OCI-LY1 (cell line): Measurements from ENCODE around the gene SALL1.

ENCODE experiments used
- H2AFZ ChIP-seq: fragments of 200-600 bp; sonication (generic), shearing (Covaris generic); 2 replicates; pipeline ENCODE4 v1.6.0; 2014; ENCODE audit warnings: antibody characterized with exemption, mild to moderate bottlenecking, low read length
- H3F3A ChIP-seq: fragments of 200-600 bp; sonication (generic), shearing (Covaris generic); 2 replicates; pipeline ENCODE4 v1.6.0; 2014; ENCODE audit warnings: mild to moderate bottlenecking, antibody characterized with exemption, low read length, moderate library complexity; ENCODE audit not compliant: insufficient read depth
- H3K27ac ChIP-seq: fragments of 200-600 bp; sonication (generic); 2 replicates; pipeline ENCODE4 v1.5.1; 2014; ENCODE audit warnings: low read length, mixed run types, mild to moderate bottlenecking, low read depth; ENCODE audit not compliant: poor library complexity, severe bottlenecking
- H3K27me3 ChIP-seq: fragments of 200-600 bp; sonication (generic); 2 replicates; pipeline ENCODE4 v1.6.0; 2014; ENCODE audit warnings: antibody characterized with exemption, mild to moderate bottlenecking, low read length, moderate library complexity; ENCODE audit not compliant: insufficient read depth
- H3K36me3 ChIP-seq: fragments of 200-600 bp; sonication (generic); 2 replicates; pipeline ENCODE4 v1.6.1; 2014; ENCODE audit warnings: mild to moderate bottlenecking, antibody characterized with exemption, low read length, moderate library complexity, mixed read lengths; ENCODE audit not compliant: insufficient read depth
- H3K4me1 ChIP-seq: fragments of 200-600 bp; sonication (generic); 2 replicates; pipeline ENCODE4 v1.5.1; 2014; ENCODE audit warnings: mild to moderate bottlenecking, low read length, moderate library complexity; ENCODE audit not compliant: insufficient read depth, severe bottlenecking
- H3K4me2 ChIP-seq: fragments of 200-600 bp; sonication (generic), shearing (Covaris generic); 2 replicates; pipeline ENCODE4 v1.6.1; 2014; ENCODE audit warnings: low read length
- H3K4me3 ChIP-seq: fragments of 200-600 bp; sonication (generic); 2 replicates; pipeline ENCODE4 v1.5.1; 2014; ENCODE audit warnings: low read length, low read depth, mild to moderate bottlenecking, mixed read lengths; ENCODE audit not compliant: poor library complexity, severe bottlenecking
- H3K79me2 ChIP-seq: fragments of 200-600 bp; shearing (Covaris generic); 2 replicates; pipeline ENCODE4 v1.6.1; 2016; ENCODE audit warnings: mixed run types, low read length, mixed read lengths; ENCODE audit not compliant: insufficient read depth
- H3K9ac ChIP-seq: fragments of 200-600 bp; sonication (generic), shearing (Covaris generic); 2 replicates; pipeline ENCODE4 v1.6.1; 2014; ENCODE audit warnings: mild to moderate bottlenecking, low read length, mixed read lengths
- H3K9me2 ChIP-seq: fragments of 200-600 bp; sonication (generic), shearing (Covaris generic); 2 replicates; pipeline ENCODE4 v1.6.1; 2014; ENCODE audit warnings: low read depth, mild to moderate bottlenecking, low read length, mixed read lengths
- H3K9me3 ChIP-seq: fragments of 200-600 bp; shearing (Covaris generic); 2 replicates; pipeline ENCODE4 v1.6.1; 2014; ENCODE audit warnings: low read length, mixed read lengths
- H4K20me1 ChIP-seq: fragments of 200-600 bp; sonication (generic), shearing (Covaris generic); 2 replicates; pipeline ENCODE4 v1.6.0; 2016; ENCODE audit warnings: mild to moderate bottlenecking, low read length; ENCODE audit not compliant: insufficient read depth
- EZH2 ChIP-seq: fragments of 200-600 bp; sonication (generic), shearing (Covaris generic); IDR thresholded peaks from 2 replicates; pipeline ENCODE4 v1.8.0; 2017; ENCODE audit warnings: borderline replicate concordance, mixed run types, mild to moderate bottlenecking, antibody characterized with exemption, low read length, moderate library complexity, mixed read lengths
- TF ChIP-seq, protein P1 (sequence below): fragments of 200-600 bp; sonication (generic), shearing (Covaris generic); IDR thresholded peaks from 2 replicates; pipeline ENCODE4 v1.5.1; 2017; ENCODE audit warnings: mild to moderate bottlenecking, antibody characterized with exemption, low read length, moderate library complexity, mixed read lengths

Gene SALL1

DNA sequence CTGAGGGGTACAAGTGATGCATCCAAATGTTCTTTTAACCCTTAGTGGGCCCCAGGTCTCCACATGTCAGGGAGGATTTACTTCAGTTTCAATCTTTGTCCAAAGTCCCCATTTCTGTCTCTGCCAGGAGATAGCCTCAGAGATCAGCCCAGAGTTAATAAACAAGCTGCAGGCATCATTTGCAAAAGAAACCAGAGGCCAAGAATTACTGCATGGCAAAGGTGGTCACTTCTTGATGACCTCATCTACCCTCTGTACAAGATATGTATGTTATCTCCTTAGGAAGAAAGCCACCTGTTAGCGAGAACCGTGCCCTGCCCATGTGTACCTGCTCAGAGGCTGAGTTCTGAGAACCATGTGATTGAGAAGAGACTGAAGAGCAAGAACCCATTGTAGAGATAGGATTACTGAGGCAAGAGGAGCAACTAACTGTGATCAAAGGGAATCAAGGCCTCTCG is 40.3 kb downstream of the SALL1 start:
- H3K79me2 ChIP-seq: no peaks in the 10 kb centered on the region
- H4K20me1 ChIP-seq: no peaks in the 10 kb centered on the region
- no peaks in the 10 kb centered on the region for H3K4me1 ChIP-seq
- H3K4me3 ChIP-seq: no peak overlapping the region
- TF ChIP-seq, protein P1, sequence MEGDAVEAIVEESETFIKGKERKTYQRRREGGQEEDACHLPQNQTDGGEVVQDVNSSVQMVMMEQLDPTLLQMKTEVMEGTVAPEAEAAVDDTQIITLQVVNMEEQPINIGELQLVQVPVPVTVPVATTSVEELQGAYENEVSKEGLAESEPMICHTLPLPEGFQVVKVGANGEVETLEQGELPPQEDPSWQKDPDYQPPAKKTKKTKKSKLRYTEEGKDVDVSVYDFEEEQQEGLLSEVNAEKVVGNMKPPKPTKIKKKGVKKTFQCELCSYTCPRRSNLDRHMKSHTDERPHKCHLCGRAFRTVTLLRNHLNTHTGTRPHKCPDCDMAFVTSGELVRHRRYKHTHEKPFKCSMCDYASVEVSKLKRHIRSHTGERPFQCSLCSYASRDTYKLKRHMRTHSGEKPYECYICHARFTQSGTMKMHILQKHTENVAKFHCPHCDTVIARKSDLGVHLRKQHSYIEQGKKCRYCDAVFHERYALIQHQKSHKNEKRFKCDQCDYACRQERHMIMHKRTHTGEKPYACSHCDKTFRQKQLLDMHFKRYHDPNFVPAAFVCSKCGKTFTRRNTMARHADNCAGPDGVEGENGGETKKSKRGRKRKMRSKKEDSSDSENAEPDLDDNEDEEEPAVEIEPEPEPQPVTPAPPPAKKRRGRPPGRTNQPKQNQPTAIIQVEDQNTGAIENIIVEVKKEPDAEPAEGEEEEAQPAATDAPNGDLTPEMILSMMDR: no peak
- no peak for TF ChIP-seq EZH2
- H3K27me3 ChIP-seq: no peaks in the 10 kb centered on the region
- no peak overlapping the region for H3K9ac ChIP-seq
- no peaks in the 10 kb centered on the region for H3K9me3 ChIP-seq
- no peak overlapping the region for H3K4me2 ChIP-seq
- no peak overlapping the region for H3K27ac ChIP-seq
- no peaks in the 10 kb centered on the region for H3K36me3 ChIP-seq
- no peaks in the 10 kb centered on the region for H3F3A ChIP-seq
- no peak overlapping the region for H2AFZ ChIP-seq
- H3K9me2 ChIP-seq: no peaks in the 10 kb centered on the region

DNA sequence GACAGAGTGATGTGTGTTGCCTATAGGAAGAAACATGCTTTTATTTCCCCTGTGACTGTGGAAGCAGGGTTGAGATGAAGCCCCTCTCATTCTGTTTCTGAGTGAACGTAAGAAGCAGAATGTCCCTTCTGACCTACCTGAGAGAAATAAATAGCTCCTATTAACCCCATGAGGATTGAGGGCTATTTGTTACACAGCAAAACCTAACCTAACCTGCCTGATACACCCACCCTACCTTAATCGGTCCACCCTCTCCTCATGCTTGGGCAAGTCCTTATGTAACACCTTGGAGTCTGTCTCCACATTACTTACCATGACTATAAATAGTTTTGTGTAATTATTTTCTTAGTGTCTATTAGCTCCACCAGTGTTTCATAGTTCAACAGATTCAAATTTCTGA is 41.9 kb downstream of the SALL1 start:
- Histone ChIP-seq H4K20me1 (no peaks in the 10 kb centered on the region), H2AFZ (no peak overlapping the region), H3F3A (no peaks in the 10 kb centered on the region), H3K79me2 (no peaks in the 10 kb centered on the region), H3K4me2 (no peak overlapping the region), H3K4me1 (no peaks in the 10 kb centered on the region), H3K27me3 (no peaks in the 10 kb centered on the region), H3K9me3 (no peaks in the 10 kb centered on the region), H3K9ac (no peak overlapping the region), H3K36me3 (no peaks in the 10 kb centered on the region), H3K4me3 (no peak overlapping the region), H3K9me2 (no peaks in the 10 kb centered on the region), H3K27ac (no peak overlapping the region)
- TF ChIP-seq, protein P1: no peak
- TF ChIP-seq EZH2: no peak

DNA sequence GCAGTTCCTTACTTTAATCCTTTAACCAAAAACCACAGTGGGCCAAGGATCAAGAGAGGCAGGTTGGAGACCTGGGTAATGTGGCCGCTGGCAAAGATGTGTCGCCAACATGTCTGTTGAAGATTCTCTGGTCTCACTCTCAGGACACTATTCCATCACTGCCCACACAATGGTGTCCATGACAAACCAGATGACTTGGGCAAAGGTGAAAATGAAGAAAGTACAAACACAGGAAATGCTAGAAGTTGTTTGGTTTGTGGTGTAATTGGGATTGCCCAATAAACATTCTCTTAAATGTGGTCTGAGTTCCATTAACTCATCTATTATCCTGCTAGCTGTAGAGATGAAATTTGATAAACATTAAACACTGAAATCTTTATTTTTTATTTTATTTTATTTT is 43.3 kb downstream of the SALL1 start:
- Histone ChIP-seq H3K9ac (no peak overlapping the region), H2AFZ (no peak overlapping the region), H4K20me1 (no peaks in the 10 kb centered on the region), H3K79me2 (no peaks in the 10 kb centered on the region), H3F3A (no peaks in the 10 kb centered on the region), H3K36me3 (no peaks in the 10 kb centered on the region), H3K9me3 (no peaks in the 10 kb centered on the region), H3K9me2 (no peaks in the 10 kb centered on the region), H3K27me3 (no peaks in the 10 kb centered on the region), H3K4me2 (no peak overlapping the region), H3K27ac (no peak overlapping the region), H3K4me1 (no peaks in the 10 kb centered on the region), H3K4me3 (no peak overlapping the region)
- no peak for TF ChIP-seq EZH2
- TF ChIP-seq, protein P1: no peak
